ENCODE results near the gene KRTAP24-1. TPM values are rescaled to one million over a fixed set of nuclear protein-coding genes. Genes with fewer than 3 reads are reported as not detected.

Gene KRTAP24-1
- polyA plus RNA-seq, 1 of the 3 experiments (the other 2 are of a cell fraction): not detected

DNA sequence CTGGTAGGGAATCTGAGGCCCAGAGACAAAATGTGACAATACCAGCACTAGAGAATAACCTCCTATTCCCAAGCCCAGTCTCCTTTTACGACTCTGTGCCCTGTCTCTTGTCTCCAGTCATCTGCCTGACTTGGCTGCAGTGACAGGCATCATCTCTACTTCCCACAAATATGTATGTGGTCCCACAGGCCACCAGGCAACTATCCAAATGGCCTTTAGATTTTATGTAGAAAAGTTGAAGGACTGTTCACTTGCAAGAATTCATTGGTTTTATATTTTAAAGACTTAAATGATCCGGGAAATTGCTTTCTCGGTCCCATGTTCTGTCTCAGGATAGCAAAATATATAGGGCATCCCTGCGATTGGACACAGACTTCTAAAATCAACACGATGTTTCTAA is 11.6 kb downstream of the KRTAP24-1 start:
- CTCF ChIA-PET: no interaction called here
- Histone ChIP-seq H3K27me3 (ENCODE audit: insufficient read depth) (no peaks in the 10 kb centered on the region), H3K36me3 (replicated peaks in 1 of 2; ENCODE audit: control insufficient read depth in 1 of 2, insufficient read depth in 2 of 2, low read length in 1 of 2) (no peaks in the 10 kb centered on the region), H3K4me1 (ENCODE audit: control insufficient read depth in 1 of 2, insufficient read depth in 2 of 2, low read depth in 1 of 2, low read length in 1 of 2) (no peaks in the 10 kb centered on the region), H3K4me2 (no peak overlapping the region), H3K9me3 (no peaks in the 10 kb centered on the region), H3K4me3 (ENCODE audit: low read depth in 2 of 2, low read length in 1 of 2) (no peak overlapping the region), H3K9ac (no peak overlapping the region), H3K9me2 (no peaks in the 10 kb centered on the region), H3K27ac (ENCODE audit: low read depth in 2 of 2, low read length in 1 of 2) (no peak overlapping the region), H3F3A (replicated peaks; ENCODE audit: insufficient read depth) (no peaks in the 10 kb centered on the region), H4K20me1 (ENCODE audit: insufficient read depth) (no peaks in the 10 kb centered on the region), H3K79me2 (ENCODE audit: insufficient read depth) (no peaks in the 10 kb centered on the region), H2AFZ (ENCODE audit: low read depth) (no peak overlapping the region)
- no peak for DNase-seq
- 2% methylated on average over 5 of the region's 5 CpGs for WGBS (ENCODE audit: low lambda C conversion rate)
- POLR2A ChIA-PET: no interaction called here
- no peak for TF ChIP-seq TCF12 (IDR thresholded peaks at IDR 0.05)
- no peak for TF ChIP-seq RAD21 (IDR thresholded peaks at IDR 0.05; ENCODE audit: low read length)
- no peak for TF ChIP-seq POLR2AphosphoS5 (IDR thresholded peaks at IDR 0.05; ENCODE audit: low read depth, low read length)
- TF ChIP-seq FOXJ3 (CRISPR knock-in tag; IDR thresholded peaks at IDR 0.05): no peak
- no peak for TF ChIP-seq REST (IDR thresholded peaks at IDR 0.05; ENCODE audit: low read depth, low read length)
- no peak for TF ChIP-seq FOSL2 (IDR thresholded peaks at IDR 0.05; ENCODE audit: borderline replicate concordance, low read depth)
- TF ChIP-seq TEAD4 (IDR thresholded peaks at IDR 0.05; ENCODE audit: borderline replicate concordance, insufficient read depth): no peak
- TF ChIP-seq FOXM1 (IDR thresholded peaks at IDR 0.05; ENCODE audit: low read depth): no peak
- no peak for TF ChIP-seq RCOR1 (IDR thresholded peaks at IDR 0.05; ENCODE audit: low read length)
- TF ChIP-seq RFX5 (IDR thresholded peaks at IDR 0.05; ENCODE audit: low read length): no peak
- TF ChIP-seq RXRA (IDR thresholded peaks at IDR 0.05; ENCODE audit: borderline replicate concordance, low read depth): no peak
- no peak for TF ChIP-seq MAX (IDR thresholded peaks at IDR 0.05; ENCODE audit: low read depth)
- TF ChIP-seq TAF1 (IDR thresholded peaks at IDR 0.05; ENCODE audit: borderline replicate concordance, low read depth, low read length): no peak

DNA sequence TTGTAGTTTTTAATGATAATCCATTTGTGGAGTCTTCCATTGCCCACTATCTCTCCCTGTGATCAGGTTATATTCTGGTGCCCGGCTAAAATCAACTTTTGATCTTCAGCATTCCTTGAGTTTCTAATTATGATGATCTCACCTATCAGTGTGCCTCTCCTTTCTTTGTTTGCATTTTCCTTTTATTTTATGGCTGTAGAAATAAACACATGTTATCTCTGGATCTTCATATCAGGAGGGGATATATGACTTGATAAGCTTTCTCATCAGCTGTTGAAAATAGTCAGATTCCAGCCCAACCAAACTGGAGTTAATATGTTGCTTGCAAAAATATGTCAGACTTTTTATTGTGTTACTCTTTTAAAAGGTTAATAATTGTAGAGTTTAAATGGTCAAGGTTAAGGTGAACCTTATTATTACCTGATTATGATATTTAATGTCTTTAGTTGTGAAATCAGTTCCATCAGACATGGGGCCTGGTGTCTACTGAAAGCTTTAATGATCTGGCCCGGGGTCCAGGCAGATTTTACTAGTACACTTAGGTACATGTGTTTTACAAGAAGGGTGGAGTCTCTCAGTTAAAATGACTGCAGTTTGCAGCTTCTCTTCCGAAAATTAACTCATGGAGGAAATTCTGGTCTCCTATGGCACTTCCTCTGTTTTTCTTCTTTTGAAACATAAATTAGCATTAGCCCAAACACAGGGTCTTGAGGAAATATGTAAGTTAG is 12.8 kb downstream of the KRTAP24-1 start:
- H3K4me3 ChIP-seq (ENCODE audit: low read depth in 2 of 2, low read length in 1 of 2): no peak overlapping the region
- H3F3A ChIP-seq (replicated peaks; ENCODE audit: insufficient read depth): no peaks in the 10 kb centered on the region
- H3K79me2 ChIP-seq (ENCODE audit: insufficient read depth): no peaks in the 10 kb centered on the region
- H3K4me2 ChIP-seq: no peak overlapping the region
- H3K36me3 ChIP-seq (replicated peaks in 1 of 2; ENCODE audit: control insufficient read depth in 1 of 2, insufficient read depth in 2 of 2, low read length in 1 of 2): no peaks in the 10 kb centered on the region
- ChIA-PET CTCF (no interaction called here), POLR2A (no interaction called here)
- no peak for DNase-seq
- H3K27ac ChIP-seq (ENCODE audit: low read depth in 2 of 2, low read length in 1 of 2): no peak overlapping the region
- H3K9ac ChIP-seq: no peak overlapping the region
- no peaks in the 10 kb centered on the region for H3K4me1 ChIP-seq (ENCODE audit: control insufficient read depth in 1 of 2, insufficient read depth in 2 of 2, low read depth in 1 of 2, low read length in 1 of 2)
- no peaks in the 10 kb centered on the region for H3K9me3 ChIP-seq
- 3% methylated on average over 3 of the region's 3 CpGs for WGBS (ENCODE audit: low lambda C conversion rate)
- TF ChIP-seq MEF2A (IDR thresholded peaks at IDR 0.05; ENCODE audit: borderline replicate concordance, low read depth) (no peak), TCF12 (IDR thresholded peaks at IDR 0.05) (no peak), EP300 (IDR thresholded peaks at IDR 0.05; ENCODE audit: borderline replicate concordance in 1 of 2, low read depth in 1 of 2, low read length in 1 of 2) (no peak), MXI1 (IDR thresholded peaks at IDR 0.05; ENCODE audit: low read depth, low read length) (no peak), JUND (IDR thresholded peaks at IDR 0.05) (no peak), USF2 (IDR thresholded peaks at IDR 0.05; ENCODE audit: borderline replicate concordance, low read depth, low read length) (no peak), RXRA (IDR thresholded peaks at IDR 0.05; ENCODE audit: borderline replicate concordance, low read depth) (no peak), YY1 (IDR thresholded peaks at IDR 0.05; ENCODE audit: low read depth) (no peak), NFIC (IDR thresholded peaks at IDR 0.05; ENCODE audit: borderline replicate concordance) (no peak), RFX5 (IDR thresholded peaks at IDR 0.05; ENCODE audit: low read length) (no peak)
- TF ChIP-seq, protein P1, sequence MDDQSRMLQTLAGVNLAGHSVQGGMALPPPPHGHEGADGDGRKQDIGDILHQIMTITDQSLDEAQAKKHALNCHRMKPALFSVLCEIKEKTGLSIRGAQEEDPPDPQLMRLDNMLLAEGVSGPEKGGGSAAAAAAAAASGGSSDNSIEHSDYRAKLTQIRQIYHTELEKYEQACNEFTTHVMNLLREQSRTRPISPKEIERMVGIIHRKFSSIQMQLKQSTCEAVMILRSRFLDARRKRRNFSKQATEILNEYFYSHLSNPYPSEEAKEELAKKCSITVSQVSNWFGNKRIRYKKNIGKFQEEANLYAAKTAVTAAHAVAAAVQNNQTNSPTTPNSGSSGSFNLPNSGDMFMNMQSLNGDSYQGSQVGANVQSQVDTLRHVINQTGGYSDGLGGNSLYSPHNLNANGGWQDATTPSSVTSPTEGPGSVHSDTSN (IDR thresholded peaks at IDR 0.05): no peak
- no peak overlapping the region for H2AFZ ChIP-seq (ENCODE audit: low read depth)
- no peaks in the 10 kb centered on the region for H4K20me1 ChIP-seq (ENCODE audit: insufficient read depth)
- no peaks in the 10 kb centered on the region for H3K27me3 ChIP-seq (ENCODE audit: insufficient read depth)
- no peaks in the 10 kb centered on the region for H3K9me2 ChIP-seq
